ENCODE data around the gene YIPF7.

The YIPF7 gene

DNA sequence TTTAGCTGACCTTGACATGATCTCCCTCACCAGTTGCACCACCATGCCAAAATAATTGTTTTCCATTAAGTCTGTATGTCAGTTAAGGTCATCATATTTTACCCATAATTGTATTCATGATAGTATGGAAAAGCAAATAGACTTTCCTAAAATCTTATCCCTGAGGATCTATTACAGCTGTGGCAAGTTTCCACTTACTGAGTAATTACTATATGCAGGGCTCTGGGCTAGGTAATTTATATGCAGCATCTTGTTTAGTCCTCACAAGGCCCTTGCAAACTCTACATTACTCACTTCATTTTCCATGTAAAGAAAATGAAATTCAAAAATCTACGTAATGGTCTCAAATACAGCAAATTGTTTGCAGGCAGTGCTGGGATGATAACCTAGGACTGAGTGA lies 34.8 kb downstream of the YIPF7 start:
- DNase-seq (ENCODE audit: low spot score), result no peak

DNA sequence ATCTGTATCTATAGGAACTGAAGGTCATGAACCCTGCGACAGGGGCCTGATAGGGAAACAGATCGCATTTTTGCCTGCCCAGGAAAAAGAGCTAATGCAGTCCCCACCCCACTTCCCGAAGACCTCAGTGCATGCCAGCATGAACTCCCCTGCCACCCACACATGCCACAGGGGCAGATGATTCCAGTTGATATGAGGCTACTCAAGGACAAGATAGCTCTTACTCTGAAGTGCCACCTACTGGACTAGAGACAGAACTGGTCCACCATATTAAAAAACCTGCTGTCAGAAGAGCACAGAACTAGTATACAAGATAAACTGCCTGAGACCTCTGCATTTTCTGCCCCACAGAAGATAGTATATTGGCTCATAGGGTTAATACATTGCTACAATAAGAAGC lies 68.0 kb downstream of the YIPF7 start:
- peak; percentile 2 for DNase-seq (ENCODE audit: low spot score)

DNA sequence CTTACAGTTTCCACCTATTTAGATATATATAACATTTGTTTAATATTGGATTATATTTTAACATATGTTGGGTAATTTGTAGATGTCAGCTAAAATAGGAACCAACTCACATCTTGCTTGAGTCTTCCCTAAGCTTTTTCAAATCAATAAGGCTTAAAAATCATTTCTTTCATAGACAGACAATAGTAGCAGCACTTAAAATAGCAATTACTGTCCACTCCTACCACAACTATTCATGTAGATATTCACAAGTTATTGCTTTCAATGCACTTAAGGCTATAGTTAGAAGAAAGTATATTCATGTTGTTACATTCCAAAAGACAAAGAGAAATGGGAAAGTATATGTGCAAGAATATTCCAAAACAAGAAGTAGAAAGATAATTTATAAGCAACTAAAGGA lies 71.2 kb downstream of the YIPF7 start:
- DNase-seq (ENCODE audit: low spot score), result no peak

DNA sequence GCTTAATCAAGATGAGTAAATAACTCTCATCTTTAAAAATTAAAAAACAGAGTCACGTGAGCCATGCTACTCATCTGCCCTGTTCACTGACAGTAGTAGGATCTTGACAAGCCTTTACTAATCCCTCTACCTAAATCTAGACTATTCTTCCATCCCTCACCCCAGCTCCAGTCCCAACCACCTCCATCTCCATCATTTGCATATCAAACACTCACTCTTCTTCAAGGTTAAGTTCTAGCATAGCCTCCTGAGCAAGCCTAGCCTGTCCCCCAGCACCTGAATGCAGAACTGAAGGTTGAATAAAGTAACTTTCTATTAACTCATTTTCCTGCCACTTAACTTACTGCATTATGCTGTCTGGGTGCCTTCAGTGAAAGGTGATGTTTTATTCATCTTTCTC lies 72.5 kb downstream of the YIPF7 start:
- DNase-seq (ENCODE audit: low spot score), result no peak

Measured in SW480 (cell line).